HG02763 (cell line): Measurements from ENCODE around the gene UTS2.

Experiments used
- ATAC-seq: cut with Tn5 transposase; IDR thresholded peaks from one replicate; pipeline ENCODE4 v1.9.1; 2021; ENCODE audit warnings: mild to moderate bottlenecking, moderate library complexity; ENCODE audit not compliant: unreplicated experiment

The UTS2 gene

DNA sequence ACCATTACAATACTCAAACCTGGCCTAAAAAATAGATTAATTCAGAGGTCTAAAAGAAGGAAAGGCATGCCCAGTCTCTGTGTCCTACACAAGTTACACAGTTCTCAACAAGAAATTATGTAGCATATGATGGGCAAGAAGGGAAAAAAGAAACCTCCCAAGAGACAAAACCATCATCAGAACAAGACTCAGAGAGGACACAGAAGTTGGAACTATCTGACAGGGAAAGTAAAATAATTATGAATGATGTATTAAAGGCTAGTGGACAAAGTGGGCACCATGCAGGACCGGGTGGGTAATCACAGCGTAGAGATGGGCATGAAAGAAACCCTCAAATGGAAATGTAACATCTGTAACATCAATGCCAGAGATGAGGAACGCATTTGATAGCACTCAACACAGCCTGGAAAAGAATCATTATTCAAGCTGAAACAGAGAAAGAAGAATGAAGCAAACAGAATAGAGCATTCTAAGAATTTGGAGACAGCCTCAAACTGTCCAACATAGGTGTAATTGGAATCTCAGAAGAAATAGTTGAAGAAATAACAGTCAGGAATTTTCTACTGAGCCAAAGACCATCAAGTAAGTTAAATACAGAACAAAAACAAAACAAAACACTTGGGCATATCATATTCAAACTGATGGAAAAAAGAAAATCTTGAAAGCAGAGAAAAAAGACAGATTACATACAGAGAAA is 39.0 kb downstream of the UTS2 start:
- no peak for ATAC-seq

DNA sequence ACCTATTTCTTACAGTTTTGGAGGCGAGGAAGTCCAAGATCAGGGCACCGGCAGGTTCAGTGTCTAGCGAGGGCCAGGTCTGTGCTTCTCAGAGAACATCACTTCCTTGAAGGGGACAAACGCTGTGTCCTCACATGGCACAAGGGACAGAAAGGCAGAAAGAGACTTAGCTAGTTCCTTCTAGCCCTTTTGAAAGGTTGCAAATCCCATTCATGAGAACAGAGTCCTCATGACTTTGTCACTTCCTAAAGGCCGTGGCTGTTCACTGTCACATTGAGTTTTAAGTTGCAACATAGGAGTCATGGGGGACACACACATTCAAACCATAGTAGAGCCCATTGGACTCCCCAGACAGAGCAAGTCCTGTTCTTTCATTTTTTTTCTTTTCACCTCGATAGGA is 41.4 kb downstream of the UTS2 start:
- no peak for ATAC-seq

DNA sequence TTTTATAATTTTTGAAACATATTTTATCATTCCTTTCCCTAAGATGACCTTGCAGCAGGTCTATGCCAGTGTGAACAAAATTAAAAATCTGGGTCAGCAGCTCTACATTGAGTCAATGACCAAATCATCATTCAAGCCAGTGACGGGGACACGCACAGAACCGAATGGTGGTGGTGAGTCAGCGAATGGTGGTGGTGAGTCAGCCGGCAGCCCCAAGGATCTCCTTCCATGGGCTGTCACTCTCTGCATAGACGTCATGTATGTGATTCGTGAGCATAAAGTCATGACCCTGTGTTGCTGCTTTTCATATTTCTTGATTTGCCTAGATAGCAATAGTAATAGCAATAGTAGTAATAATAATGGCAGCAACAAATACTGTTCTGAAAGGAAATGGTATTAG is 42.5 kb downstream of the UTS2 start:
- ATAC-seq, result no peak

DNA sequence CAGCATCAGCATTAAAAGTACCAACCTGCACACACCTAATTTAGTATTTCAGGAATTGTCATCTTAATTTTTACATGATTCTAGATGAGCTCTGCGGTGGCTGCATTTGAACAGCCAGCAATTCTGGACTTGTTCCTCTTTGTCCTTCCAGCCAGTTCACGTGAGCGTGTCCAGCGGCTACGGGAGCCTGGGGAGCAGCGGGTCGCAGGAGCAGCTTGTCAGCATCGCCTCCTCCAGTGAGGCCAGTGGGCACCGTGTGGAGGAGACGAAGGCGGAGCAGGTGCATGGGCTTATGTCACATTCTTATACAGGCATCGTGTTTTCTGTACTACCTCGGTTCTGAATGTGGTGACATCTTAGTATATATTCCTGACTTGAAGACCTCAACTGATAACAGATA is 43.1 kb downstream of the UTS2 start:
- ATAC-seq, result no peak

DNA sequence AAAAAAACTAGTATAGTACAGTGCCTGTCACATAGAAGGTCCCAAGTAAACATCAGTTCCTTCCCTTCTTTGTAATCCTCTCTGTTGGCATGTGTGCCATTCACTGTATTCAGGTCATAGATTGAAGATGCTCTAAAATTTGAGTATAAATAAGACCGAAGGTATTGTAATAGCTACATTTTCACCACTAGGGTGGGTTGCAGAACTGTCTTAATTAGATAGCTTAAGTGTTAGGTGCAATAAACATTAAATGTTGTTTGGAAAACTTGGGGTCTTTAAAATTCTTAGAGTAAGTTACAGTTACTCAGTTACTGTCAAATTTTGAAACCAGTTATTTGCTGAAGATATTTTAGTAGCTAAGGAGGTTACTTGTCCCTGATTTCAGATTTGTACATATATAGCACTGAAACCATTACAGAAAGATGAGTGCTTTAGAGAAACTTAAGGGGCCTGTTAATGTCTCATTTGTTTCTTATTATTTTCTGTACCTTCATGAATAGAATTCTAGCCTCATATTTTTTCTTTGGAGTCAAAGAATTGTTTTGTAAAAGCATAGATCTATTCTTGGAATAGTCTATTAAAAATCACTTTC is 44.5 kb downstream of the UTS2 start:
- no peak for ATAC-seq

DNA sequence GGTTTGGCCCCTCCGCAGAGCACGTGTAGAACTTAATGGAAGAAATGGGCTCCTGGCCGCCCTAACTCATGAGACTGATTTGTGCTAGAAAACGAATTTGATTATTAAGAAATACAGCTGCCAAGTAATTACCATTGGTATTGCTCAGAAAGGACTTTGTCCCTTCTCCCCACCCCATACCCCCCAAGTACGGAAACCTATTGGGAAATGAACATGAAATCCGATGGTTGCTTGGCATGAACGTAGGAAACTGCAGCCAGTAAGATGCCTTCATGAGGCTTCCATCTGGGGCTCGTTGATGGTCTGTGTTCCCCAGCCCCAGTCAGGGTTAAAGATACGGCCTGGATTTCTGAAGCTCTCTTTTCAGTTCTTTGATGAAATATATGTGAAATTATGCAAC is 47.4 kb downstream of the UTS2 start:
- no peak for ATAC-seq
